CD4-positive, alpha-beta T cell treated with Interleukin-6 at 100 ng/mL for 8 hours (primary cell): ENCODE results near the gene MEFV.
"Not testable (repeated sequence)": the region's sequence is repeated elsewhere in the genome, so short reads cannot be mapped to it uniquely, and the experiment has no call there.

Source experiments
- DNase-seq: peaks from one replicate; pipeline ENCODE4 v3.0.0-alpha.2; 2020; ENCODE audit warnings: mixed read lengths, low spot score

Gene MEFV

GRCh38 chr16:3215601-3216262 is 40.7 kb downstream of the MEFV start:
- DNase-seq, result no peak

- DNase-seq, result peak; percentile 73
Measured at GRCh38 chr16:3214904-3215600, 41.4 kb downstream of the MEFV start.

DNA sequence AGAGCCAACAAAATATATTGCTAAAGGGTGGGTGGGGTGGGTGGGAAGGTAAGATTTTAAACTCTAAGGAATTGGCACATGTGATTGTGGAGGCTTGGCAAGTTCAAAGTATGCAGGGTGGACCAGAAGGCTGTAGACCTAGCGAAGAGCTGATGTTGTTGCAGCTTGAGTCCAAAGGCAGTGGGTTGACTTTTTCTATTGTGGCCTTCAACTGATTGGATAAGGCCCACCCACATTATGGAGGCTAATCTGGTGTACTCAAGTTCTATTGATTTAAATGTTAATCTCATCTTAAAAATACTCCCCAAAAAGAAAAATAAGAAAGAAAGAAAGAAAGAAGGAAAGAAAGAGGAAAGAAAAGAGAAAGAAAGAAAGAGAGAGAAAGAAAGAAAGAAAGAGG is 43.9 kb downstream of the MEFV start:
- no peak for DNase-seq

DNA sequence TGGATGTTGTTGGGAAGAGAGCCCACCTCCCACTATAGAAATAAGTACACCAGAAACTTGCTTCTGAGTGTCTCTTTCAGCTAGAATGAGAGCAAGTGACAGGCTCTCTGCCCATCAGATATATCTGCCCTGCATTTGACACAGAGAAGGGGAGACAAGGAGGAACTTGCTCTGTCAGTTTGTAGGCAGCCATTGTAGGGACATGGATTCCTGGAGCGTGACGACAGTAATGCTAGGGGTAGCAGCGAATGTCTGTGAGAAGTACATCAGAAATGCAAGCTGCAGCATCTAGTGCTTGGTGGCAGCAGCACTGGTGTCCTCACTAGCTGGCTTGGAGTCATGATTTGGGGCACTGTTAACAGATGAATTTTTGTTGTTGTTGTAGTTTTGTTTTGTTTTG is 44.4 kb downstream of the MEFV start:
- DNase-seq, result no peak

DNA sequence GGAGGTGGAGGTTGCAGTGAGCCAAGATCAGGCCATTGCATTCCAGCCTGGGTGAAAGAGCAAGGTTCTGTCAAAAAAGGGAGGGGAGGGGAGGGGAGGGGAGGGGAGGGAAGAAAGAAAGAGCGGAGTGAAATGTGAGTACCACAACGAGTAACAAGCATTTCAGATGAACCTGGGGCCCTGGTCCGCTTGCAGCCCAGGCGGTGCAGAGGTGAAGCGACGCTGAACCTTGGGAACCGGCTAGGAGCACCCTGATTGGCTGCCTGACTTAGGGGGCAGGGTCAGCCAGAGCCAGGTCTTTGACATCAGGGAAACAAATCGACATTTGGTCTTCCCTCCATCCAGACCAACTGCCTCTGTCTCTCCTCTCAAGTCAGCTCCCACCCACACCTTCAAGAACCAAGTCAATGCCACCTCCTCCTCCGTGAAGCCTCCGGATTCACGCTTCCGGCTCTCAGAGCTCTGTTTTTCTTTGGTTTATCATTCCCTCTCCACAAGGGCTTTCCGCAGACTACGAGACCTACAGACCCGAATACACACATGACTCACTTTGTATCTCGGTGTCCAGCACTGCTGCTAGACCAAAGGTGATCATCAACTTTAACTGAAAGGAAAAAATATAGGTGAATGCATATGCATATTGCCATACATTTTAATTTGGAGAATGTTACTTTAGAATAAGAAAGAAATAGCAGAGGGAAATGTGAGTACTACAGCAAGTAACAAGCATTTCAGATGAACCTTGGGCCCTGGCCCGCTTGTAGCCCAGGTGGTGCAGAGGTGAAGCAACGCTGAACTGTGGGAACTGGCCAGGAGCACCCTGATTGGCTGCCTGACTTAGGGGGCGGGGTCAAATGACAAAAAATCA is 49.1 kb downstream of the MEFV start:
- DNase-seq, result no peak

- not testable (repeated sequence) for DNase-seq
Measured at GRCh38 chr16:3205939-3206338, 50.5 kb downstream of the MEFV start.

- no peak for DNase-seq
Measured at GRCh38 chr16:3202903-3203539, 53.4 kb downstream of the MEFV start.

DNA sequence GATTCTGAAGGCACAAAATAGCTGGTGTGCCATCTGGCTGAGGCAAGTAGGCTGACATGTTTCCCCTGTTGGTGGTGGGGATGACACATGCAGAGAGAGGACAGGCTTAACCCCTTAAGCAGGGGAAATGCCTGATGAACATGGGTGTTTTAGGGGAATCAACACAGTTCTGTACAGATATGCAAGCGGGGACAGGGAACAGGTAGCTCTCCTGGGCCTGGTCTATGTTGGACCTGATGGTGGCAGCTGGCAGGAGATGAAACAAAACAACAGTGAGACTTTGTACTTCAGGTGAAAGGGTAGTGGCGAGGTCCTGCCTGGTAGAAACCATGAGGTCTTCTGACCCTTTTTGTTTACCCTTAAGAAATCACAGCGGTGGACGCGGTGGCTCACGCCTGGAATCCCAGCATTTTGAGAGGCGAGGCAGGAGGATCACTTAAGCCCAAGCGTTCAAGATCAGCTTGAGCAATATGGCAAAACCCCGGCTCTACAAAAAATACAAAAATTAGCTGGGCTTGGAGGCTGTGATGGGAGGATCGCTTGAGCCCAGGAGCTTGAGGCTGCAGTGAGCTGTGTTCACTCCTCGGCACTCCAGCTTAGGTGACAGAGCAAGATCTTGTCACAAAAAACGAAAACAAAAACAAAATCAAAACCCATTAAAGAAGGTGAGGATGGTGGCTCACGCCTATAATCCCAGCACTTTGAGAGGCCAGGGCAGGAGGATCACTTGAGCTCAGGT is 57.9 kb downstream of the MEFV start:
- no peak for DNase-seq

GRCh38 chr16:3197694-3198333 is 58.6 kb downstream of the MEFV start:
- not testable (repeated sequence) for DNase-seq

- no peak for DNase-seq
Measured at GRCh38 chr16:3195975-3196374, 60.5 kb downstream of the MEFV start.

DNA sequence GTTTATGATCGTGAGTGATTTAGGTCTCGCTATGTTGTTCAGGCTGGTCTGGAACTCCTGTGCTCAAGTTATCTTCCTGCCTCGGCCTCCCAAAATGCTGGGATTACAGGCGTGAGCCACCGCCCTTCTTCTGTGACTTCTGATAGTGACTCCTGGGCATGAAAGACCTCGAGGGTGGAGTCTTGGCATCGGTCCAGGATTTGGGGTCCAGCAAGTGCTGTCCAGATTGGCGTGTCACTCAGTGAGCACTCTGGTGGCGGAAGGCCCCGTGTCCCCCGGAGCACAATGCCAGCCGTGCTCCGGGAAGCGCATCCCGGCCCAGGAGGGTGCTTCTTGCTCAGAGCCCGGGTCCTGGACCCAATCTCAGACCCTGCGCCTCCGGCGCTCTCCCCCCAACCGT is 61.6 kb downstream of the MEFV start:
- no peak for DNase-seq

DNA sequence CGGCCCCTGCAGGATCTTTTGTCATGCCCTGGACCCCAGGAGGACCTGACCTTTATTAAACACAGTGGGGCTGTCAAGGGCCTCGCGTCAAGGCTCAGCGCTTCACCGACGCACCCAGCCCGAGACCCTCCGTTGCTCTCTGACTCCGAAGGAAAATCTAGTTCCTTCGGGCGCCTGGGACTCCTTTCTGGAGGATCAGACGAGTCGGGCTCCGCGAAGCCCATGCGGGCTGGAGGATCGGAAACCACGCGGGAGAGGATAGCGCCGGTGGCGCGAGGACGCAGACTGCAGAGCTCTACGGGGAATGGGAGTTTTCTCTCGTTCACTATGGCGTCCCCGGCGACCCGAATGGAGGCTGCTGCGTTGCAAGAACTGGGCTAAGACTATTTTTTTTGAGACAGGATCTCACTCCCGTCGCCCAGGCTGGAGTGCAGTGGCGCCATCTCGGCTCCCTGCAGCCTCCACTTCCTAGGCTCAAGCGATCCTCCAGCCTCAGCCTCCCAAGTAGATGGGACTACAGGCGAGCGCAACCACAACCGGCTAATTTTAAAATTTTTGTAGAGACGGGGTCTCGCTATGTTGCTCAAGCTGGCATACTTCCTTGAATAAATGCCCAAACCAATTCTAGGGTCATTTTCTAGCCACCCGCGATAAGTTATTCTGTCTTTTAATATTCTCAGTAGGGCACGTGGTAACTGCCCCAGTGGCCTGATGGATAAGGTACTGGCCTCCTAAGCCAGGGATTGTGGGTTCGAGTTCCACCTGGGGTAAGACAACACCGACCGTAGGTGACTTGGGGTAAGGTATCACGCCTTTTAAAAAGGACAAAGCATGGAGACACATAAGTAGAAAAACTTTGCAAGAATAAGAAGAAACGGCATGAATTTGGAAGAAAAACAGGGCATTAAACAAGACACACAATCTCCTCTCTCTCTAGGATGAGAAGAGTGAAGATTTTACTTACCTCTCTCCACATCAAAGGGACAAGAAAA is 62.9 kb downstream of the MEFV start:
- DNase-seq, result no peak

GRCh38 chr16:3192476-3193019 is 63.9 kb downstream of the MEFV start:
- DNase-seq, result no peak
